Measurements from ENCODE around the gene CARS1. TPM values are rescaled to one million over a fixed set of nuclear protein-coding genes. Genes with fewer than 3 reads are reported as not detected.

CARS1 gene
- total and polyA plus RNA-seq, 2 of the 8 experiments (the other 6 are each of a cell fraction or from before 2014, with no cell fraction given), result 44.1 to 100 TPM

GRCh38 chr11:3010004-3010403, 47.2 kb downstream of the CARS1 start:
- H2AFZ ChIP-seq (ENCODE audit: low read length), result no peak overlapping the region
- H3K56ac ChIP-seq (replicated peaks; ENCODE audit: insufficient read length, low read depth, low read length), result no peak overlapping the region
- TF ChIP-seq HDAC6 (IDR thresholded peaks at IDR 0.05; ENCODE audit: low read depth, low read length) (no peak), SRF (IDR thresholded peaks at IDR 0.05; ENCODE audit: low read depth, low read length) (no peak), POLR2AphosphoS5 (IDR thresholded peaks at IDR 0.05; ENCODE audit: low read depth, low read length) (no peak), USF2 (IDR thresholded peaks at IDR 0.05; ENCODE audit: low read length) (no peak), EP300 (IDR thresholded peaks at IDR 0.05; ENCODE audit: borderline replicate concordance in 1 of 2, low read depth in 2 of 2, low read length in 2 of 2) (no peak), TBP (IDR thresholded peaks at IDR 0.05; ENCODE audit: low read depth, low read length) (no peak), BCL11A (IDR thresholded peaks at IDR 0.05; ENCODE audit: low read depth in 2 of 2, low read length in 2 of 2) (no peak), CHD2 (IDR thresholded peaks at IDR 0.05; ENCODE audit: low read length) (no peak), BACH1 (IDR thresholded peaks at IDR 0.05; ENCODE audit: low read length) (no peak), KDM1A (IDR thresholded peaks at IDR 0.05; ENCODE audit: borderline replicate concordance, low read length) (no peak)
- no peak overlapping the region for H3K9ac ChIP-seq (replicated peaks in 1 of 4; ENCODE audit: extremely low read depth in 1 of 4, low read depth in 3 of 4, low read length in 3 of 4)
- H2BK20ac ChIP-seq (ENCODE audit: low read length), result no peak overlapping the region
- peaks cover 0 to 5% of the 10 kb centered on the region in 2 experiments for H4K20me1 ChIP-seq (replicated peaks in 1 of 2; ENCODE audit: control insufficient read depth in 1 of 2, insufficient read depth in 2 of 2, low read length in 2 of 2)
- no peak overlapping the region for H3K4me2 ChIP-seq (ENCODE audit: insufficient read depth in 1 of 2, low read depth in 2 of 2, low read length in 2 of 2)
- no peak overlapping the region for H2BK5ac ChIP-seq (ENCODE audit: low read depth, low read length)
- H2BK120ac ChIP-seq (replicated peaks; ENCODE audit: low read depth, low read length), result no peak overlapping the region
- no peaks in the 10 kb centered on the region for H3K9me3 ChIP-seq (ENCODE audit: insufficient read depth in 2 of 2, low read depth in 1 of 2, low read length in 1 of 2)
- 89% methylated on average over 13 of the region's 13 CpGs; no CpG with 5 or more reads in 1 of the 2 experiments for WGBS, 2 experiments (ENCODE audit: extremely low coverage in 1 of 2, insufficient coverage in 1 of 2, insufficient read length in 1 of 2, insufficient replicate concordance in 2 of 2, low coverage in 1 of 2, low lambda C conversion rate in 2 of 2, missing lambda C conversion rate in 1 of 2)
- ChIA-PET POLR2A (ENCODE audit: partially characterized antibody) (interaction anchor here (1.2 to 1.9 kb wide), 6 partner anchors 10 to 16 kb away, joined by 3 to 7 read pairs (median 4); no protein-coding TSS in a partner anchor), CTCF (ENCODE audit: partially characterized antibody) (interaction anchor here (0.6 to 1.7 kb wide), 5 partner anchors 12 to 82 kb away, joined by 4 to 6 read pairs (median 5); no protein-coding TSS in a partner anchor)
- no peak overlapping the region for H3K4me3 ChIP-seq (ENCODE audit: extremely low read depth in 1 of 4, insufficient read depth in 2 of 4, low read depth in 3 of 4, low read length in 4 of 4)
- H2BK12ac ChIP-seq (ENCODE audit: low read depth, low read length), result no peak overlapping the region
- H3K36me3 ChIP-seq (ENCODE audit: control insufficient read depth in 2 of 4, insufficient read depth in 4 of 4, low read length in 3 of 4), result peaks cover 16 to 67% (median 44%) of the 10 kb centered on the region in 4 experiments
- H3K18ac ChIP-seq (ENCODE audit: extremely low read depth, low read length), result no peak overlapping the region
- no peak overlapping the region for H3K27ac ChIP-seq (ENCODE audit: low read depth, low read length)
- no peaks in the 10 kb centered on the region for H3K23me2 ChIP-seq (ENCODE audit: low read depth, low read length)
- H3K14ac ChIP-seq (ENCODE audit: insufficient read length), result no peak overlapping the region
- no peak overlapping the region for H2AK5ac ChIP-seq (ENCODE audit: low read depth, low read length)
- no peak overlapping the region for H2BK15ac ChIP-seq (ENCODE audit: low read length)
- no peaks in the 10 kb centered on the region for H3K27me3 ChIP-seq (replicated peaks in 1 of 4; ENCODE audit: control insufficient read depth in 3 of 4, extremely low read depth in 1 of 4, insufficient read depth in 3 of 4, low read length in 3 of 4)
- H3K4me1 ChIP-seq (replicated peaks in 1 of 4; ENCODE audit: control insufficient read depth in 3 of 4, insufficient read depth in 4 of 4, low read length in 3 of 4), result no peaks in the 10 kb centered on the region
- no peak overlapping the region for H4K8ac ChIP-seq (ENCODE audit: extremely low read depth, insufficient read depth, low read length)
- H4K91ac ChIP-seq (replicated peaks; ENCODE audit: insufficient read length, low read length), result no peak overlapping the region
- H3K4ac ChIP-seq (replicated peaks; ENCODE audit: insufficient read length, low read depth, low read length), result no peak overlapping the region
- H4K5ac ChIP-seq (ENCODE audit: insufficient read length, low read depth, low read length), result no peak overlapping the region
- no peaks in the 10 kb centered on the region for H3K79me1 ChIP-seq (ENCODE audit: low read depth, low read length)
- DNase-seq (ENCODE audit: low read depth in 1 of 2, low spot score in 2 of 2), result no peak
- FAIRE-seq, result no peak
- H3K79me2 ChIP-seq (ENCODE audit: control insufficient read depth in 1 of 2, insufficient read depth in 2 of 2, low read length in 2 of 2), result no peaks in the 10 kb centered on the region
- H3K23ac ChIP-seq (ENCODE audit: insufficient read length), result no peak overlapping the region
